HG03108 (cell line): Measurements from ENCODE around the gene SMDT1.

Experiments used
- ATAC-seq: cut with Tn5 transposase; IDR thresholded peaks from one replicate; pipeline ENCODE4 v1.9.1; 2021; ENCODE audit warnings: moderate library complexity; ENCODE audit not compliant: unreplicated experiment

The SMDT1 gene, protein sequence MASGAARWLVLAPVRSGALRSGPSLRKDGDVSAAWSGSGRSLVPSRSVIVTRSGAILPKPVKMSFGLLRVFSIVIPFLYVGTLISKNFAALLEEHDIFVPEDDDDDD

DNA sequence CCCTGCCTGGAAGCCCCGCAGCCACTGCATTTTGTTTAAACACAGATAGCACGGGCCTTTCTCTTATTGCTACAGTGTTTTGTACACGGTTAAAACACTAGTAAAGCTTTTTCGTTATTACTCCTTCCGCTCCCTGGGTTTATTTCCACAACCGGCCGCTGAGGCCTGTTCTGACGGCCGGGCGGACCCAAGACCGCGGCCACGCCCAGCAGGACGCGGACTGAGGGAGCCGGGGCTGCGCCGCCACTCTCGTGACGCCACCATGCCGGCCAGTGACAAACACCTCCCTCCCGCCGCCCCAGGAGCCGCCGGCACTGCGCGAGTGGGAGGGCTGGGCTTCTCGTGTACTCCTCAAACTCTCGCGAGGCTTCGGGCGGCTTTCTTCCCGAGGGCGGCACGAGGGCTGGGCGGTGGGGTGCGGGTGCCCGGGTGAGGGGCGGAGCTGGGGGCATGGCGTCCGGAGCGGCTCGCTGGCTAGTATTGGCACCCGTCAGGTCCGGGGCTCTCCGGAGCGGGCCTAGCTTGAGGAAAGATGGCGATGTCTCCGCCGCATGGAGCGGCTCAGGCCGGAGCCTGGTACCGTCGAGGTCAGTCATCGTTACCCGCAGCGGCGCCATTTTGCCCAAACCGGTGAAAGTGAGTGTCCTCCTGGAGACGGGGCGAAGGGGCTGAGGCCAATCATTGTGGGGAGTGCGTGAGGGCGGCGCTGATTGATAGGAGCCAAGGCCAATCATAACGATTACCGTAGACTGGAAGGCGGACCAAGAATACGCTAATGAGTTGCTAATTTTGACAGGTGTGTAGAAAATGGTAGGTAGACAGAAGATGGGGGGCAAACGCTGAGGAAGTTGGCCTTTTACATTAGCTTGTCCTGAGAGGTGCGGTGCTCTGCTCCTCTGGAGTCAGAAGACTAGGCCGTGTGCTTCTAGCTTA lies at the start of gene SMDT1:
Gene SMDT1, plus strand, starts transcription at position 382 of the 933 bp plus-strand sequence. Its CDS starts 69 bp downstream, at position 451.
- peak; percentile 75 for ATAC-seq

DNA sequence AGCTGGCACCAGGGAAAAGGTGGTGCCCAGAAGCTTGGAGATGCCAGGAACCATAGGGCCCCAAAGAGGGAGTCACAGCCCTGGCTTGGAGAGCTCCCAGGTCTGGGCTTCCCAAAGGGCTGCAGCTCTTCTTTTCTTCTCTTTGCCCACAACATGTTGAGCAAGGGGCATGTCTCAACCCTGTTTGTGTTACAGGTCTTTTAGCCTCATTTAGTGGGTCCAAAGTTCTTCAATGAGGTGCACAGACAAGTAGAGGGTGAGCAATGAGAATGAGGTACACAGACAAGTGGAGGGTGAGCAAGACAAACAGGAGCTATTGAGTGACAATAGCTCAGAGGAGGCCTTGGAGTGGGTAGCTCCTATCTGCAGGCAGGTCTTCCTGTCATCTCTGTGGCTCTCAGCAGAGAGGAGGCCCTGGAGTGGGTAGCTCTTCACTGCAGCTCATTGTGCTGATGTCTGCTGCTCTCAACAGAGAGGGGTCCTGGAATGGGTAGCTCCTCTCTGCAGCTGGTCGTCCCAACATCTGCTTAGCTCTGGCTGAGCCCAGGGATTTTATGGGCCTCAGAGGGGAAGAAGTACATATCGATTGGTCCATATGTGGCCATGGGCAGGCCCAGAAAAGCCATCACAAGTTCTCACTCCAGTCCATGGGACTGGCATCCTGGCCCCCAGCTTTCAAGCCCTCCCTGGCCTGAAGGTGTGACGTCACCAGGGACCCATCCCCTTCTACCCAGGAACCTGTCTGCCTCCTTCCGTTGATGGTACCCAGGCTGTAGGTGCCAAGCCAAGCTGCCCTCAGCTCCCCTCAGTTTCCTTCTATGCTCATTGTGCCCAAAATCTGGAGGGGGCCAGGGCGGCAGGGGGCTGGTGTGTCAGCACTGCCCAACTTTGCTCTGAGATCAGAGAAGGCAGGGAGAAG lies 46.0 kb upstream of the SMDT1 start:
- no peak for ATAC-seq

DNA sequence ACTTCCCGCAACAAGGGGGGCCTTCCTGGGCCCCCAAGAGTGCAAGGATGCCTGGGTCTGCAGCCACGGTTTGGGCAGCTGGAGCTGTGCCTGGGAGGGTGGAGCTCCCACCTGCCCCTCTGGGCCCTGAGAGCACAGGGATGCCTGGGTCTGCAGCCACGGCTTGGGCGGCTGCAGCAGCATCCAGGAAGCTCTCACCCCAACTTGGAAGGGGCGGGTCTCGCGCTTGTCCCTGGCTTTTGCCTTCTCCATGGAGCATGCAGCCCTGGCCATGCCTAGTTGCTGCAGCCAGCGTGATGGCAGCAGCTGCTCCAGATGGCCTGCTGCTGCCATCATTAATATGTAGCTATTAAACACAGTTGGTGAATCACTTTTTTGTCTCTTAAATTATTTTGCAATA lies 44.2 kb upstream of the SMDT1 start:
- no peak for ATAC-seq

DNA sequence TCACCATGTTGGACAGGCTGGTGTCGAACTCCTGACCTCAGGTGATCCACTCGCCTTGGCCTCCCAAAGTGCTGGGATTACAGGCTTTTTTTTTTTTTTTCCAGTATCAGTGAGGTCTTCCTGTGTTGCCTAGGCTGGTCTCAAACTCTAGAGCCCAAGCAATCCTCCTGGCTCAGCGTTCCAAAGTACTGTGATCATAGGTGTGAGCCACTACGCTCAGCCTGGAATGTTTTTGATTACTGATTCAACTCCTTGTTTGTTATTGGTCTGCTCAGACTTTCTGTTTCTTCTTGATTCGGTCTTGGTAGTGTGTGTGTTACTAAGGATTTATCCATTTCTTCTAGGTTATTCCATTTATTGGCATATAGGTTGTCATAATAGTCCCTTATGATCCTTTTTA lies 40.2 kb upstream of the SMDT1 start:
- no peak for ATAC-seq

DNA sequence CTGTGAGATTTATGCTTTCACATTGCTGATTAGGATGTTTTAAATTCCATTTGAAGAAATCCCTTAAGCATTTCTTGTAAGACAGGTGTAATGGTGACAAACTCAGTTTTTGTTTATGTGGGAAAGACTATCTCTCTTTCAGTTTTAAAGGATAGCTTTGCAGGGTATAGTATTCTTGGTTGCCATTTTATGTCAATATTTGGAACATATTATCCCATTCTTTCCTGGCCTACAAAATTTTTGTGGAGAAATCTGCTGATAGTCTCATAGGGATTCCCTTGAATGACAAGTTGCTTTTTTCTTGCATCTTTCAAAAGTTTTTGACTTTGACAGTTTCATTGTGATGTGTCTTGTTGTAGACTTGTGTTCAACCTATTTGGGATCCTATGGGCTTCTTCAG lies 37.7 kb upstream of the SMDT1 start:
- ATAC-seq: no peak

DNA sequence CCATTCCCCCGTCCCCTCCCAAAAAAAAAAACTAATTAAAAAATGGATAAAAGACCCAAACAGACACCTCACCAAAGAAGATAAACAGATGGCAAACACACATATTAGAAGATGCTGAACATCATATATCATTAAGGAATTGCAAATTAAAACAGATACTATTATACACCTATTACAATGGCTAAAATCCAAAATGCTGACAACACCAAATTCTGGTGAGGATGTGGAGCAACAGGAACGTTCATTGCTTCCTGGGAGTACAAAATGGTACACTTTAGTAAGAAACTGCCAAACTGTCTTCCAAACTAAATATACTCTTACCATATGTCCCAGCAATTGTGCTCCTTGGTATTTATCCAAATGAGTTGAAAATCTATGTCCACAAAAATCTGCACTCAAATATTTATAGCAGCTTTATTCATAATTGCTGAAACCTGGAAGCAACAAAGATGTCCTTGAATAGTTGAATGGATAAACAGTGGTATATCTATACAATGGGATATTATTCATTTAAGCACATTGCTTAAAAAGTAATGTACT lies 28.8 kb upstream of the SMDT1 start:
- ATAC-seq: no peak

DNA sequence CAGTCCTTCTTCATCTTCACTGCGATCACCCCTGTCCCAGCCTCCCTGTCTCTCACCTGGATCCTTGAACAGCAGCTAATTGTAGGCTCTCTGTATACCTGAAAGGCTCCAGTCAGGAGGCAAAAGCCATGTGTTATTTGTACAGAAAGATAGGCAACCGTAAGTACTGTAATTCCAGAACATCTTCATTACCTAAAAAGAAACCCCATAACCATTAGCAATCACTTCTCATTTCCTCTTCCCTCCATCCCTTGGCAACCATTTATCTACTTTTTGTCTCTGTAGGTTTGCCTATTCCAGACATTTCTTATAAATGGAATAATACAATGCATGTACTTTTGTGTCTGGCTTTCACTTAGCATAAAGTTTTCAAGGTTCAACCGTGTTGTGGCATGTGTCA lies 26.7 kb upstream of the SMDT1 start:
- ATAC-seq: no peak

DNA sequence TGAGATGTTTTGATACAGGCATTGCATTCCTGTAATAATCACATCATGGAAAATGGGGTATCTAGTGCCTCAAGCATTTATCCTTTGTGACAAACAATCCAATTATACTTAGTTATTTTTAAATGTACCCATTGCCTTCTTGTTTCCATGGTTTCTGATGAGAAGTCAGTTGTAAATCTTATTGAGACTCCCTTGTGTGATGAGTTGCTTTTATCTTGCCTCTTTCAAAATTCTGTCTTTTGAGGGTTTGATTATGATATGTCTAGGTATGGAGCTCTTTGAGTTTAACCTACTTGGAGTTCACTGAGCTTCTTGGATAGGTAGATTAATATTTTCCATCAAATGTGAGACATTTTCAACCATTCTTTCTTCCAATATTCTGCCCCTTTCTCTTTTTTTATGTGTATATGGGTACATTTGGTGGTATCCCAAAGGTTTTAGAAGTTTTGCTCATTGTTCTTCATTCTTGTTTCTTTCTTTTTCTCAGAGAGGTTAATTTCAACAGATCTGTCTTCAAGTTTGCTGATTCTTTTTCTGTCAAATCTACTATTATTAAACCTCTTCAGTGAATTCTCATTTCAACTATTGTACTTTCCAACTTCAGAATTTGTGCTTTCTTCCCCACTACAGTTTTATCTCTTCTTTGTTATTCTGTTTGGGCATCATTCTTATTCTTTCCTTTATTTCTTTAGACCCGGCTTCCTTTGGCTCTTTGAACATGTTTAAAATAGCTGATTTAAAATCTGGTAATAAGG lies 22.6 kb upstream of the SMDT1 start:
- ATAC-seq: no peak

DNA sequence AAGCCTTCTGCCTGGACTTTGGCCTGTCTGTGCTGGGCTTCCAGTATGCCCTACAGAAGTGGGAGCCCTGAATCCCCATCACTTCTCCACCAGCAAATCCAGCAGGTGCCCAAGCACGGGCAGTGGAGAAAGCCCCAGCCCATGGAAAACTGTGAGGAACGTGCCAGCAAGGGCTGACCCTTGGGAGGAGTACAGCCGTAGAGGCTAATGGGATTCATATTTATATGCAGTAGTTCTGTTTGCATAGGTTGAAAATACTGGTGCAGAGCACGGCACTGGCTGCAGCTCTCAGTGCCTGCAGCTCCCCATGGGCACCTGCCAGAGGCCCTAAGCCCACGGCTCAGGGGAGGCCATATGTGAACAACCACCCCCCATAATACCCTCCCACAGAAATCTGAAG lies 19.0 kb upstream of the SMDT1 start:
- ATAC-seq: no peak

DNA sequence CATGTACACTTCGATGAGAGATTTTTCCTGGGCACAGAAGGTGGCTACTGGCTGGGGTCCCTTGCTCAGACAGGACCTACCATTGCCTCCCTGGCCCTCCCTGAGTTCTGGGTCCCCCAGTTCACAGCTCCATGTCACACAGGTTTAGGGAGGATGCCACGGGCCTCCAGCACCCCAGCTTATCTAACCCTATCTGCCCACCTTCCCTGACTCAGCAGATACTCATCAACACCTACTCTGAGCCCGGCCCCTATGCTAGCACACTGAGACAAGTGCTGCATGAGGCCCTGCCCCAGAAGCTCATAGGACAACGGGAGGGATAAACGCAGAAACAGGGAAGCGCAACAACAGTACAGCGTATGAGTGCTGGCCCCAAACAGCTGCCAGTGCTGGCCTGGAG lies 18.5 kb upstream of the SMDT1 start:
- ATAC-seq: no peak

DNA sequence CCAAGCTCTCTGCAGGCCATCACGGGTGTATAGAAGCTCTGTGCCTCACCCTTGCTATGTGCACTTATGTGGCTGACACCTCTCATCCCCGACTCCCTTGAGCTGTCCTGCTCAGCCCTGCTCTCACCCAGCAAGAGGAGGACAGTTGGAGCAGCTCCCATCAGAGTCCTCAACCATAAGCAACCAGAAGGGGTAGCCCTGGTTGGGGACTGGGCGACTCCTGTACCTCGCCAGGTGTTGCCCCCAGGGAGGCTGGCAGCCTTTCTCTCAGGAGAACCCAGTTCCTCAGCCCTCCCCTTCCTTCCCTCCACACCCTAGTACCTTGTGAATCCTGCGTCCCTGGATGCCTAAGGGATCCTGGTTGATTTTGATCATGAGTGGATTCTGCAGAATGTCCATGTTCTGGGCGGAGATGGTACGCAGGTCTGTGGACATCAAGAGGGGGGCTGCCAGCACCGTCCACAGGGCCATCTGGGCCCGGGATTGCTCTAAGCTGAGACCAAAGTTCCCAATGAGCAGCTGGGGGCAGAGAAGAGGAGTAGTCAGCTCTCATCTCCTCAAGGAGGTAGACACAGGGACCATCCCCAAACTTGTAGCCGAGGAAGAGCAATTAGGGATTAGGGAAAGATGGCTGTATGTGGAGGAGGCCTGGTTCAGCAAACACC lies 16.9 kb upstream of the SMDT1 start:
- no peak for ATAC-seq

DNA sequence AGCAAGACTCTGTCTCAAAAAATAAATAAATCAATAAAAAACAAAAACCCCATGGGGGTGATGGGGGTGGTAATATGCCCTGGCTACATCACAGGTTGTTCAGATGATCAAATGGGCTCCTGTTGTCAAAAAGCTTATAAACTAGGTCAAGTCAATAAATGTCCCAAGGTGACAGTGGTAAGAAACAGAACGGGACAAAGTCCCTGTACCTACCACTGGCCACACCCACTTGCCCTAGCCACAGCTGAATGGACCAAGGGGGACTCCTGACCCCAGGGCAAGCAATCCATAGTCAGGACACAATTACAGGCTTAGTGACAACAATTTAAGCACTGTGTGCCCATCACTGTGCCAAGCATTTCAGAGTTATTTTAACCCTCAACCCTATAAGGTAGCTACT lies 14.9 kb upstream of the SMDT1 start:
- ATAC-seq: no peak

DNA sequence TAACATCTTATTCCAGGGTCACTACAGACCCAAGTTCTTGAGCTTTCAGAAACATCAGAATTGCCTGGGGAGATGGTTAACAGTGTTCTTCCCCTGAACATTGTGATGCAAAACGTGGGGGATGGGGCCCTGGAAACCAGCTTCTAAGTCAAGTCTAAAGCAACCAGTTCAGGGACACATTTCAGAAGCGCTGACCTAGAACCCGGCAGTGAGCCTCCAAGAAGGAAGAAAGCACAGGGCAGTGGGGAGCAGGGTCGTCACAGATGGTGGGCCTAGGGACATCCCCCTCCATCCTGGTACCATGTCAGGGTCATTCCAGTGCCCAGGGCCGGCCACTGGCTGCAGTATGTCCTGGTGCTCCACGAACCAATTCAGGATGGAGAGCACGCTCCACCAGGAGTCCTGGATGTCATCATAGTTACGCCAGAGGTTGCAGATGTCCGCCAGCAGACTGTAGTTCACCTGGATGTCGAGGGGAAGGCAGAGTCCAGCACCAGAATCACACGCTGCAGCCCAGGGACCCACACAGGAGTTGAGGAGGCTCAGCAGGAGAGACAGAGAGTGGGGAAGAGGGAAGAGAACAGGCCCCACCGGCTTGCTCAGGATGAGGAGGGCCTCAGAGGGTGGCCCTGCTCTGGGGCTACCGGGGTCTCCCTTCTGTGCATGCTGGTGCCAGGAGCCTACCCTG lies 13.9 kb upstream of the SMDT1 start:
- ATAC-seq: no peak

DNA sequence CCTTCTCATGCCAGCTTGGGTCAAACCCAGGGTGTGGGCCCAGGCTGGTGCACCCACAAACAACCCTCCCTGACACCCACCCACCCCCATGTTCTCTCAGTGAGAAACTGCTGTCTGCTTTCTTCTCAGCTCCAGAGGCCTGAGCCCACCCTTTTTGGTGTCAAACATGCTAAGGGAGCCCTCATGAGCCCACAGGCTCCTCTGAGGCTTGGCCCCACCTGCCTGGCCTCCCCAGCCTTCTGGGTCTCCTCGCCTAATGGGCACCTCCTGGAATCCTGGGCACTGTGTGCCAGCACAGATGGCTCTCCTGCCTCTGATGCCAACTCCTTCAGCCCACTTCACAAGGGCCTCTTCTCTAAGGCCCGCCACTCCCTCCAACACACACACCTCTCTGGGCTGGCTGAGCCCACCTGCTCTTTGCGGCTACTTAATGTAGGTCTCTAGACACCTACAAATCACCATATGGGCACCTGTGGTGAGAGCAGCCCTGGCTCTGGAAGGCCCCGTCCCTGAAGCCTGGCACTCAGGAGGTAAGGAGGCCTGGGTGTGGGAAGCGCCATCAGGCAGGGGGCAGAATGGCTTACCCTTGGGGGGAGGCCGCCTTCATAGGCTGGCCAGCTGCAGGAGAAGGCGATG lies 13.3 kb upstream of the SMDT1 start:
- no peak for ATAC-seq

DNA sequence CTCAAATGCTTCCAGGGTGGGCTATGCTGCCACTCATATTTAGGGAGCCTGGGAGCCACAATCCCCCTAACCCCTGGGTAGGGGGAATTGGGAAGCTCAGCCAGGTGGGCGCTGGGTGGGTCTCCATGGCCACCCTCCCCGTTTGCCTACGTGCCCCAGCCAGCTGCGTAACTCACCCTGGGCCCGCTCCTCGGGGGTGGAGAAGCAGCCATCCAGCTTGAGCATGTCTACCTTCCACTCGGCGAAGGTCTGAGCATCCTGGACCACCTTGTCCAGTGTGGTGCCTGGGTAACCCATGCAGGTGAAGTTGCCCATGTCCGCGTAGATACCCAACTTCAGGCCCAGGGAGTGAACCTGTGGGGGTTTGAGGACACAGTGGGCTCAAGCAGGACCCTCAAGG lies 12.6 kb upstream of the SMDT1 start:
- no peak for ATAC-seq

DNA sequence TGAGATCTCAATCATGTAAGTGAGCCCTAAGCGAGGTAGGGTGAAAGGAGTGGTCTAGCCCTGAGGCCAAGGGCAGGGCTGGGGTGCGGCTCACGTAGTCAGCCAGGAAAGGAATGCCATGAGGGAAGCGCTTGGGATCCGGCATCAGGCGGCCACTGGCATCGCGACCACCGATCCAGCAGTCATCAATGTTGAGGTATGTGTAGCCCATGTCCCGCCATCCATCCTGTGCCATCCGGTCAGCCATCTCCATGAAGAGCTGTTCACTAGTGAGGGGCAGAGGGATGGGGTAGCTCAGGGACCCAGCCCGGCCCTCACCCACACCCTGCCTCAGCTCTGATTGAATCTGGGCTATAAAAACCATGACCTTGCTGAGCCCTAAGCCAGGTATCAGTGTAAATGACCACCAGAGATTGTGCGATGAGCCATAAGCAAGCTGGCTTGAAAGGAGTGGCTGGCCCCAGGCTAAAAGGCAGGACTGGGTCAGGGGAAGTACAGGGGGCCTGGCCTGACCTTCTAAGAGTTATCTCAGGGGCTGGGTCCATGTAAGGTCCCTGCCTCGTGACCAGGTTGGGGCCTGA lies 11.7 kb upstream of the SMDT1 start:
- ATAC-seq: no peak

DNA sequence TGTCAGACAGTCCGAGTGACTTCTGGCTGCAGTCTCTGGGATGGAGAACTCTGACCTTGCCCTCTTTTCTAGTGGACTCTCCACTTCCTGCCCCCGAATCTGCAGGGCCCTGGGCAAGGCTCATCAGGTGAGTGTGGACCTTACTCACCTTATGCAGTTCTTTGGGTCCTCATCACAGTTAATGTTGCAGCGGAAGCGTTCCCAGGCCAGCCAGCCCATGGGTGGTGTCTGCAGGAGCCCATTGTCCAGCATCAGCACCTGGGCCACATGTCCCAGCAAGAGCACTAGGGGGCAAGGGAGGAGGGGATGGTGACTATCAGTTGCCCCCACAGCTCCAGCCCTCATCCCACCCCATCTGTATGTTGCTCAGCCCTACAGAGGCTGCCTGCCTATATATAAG lies 11.2 kb upstream of the SMDT1 start:
- no peak for ATAC-seq

DNA sequence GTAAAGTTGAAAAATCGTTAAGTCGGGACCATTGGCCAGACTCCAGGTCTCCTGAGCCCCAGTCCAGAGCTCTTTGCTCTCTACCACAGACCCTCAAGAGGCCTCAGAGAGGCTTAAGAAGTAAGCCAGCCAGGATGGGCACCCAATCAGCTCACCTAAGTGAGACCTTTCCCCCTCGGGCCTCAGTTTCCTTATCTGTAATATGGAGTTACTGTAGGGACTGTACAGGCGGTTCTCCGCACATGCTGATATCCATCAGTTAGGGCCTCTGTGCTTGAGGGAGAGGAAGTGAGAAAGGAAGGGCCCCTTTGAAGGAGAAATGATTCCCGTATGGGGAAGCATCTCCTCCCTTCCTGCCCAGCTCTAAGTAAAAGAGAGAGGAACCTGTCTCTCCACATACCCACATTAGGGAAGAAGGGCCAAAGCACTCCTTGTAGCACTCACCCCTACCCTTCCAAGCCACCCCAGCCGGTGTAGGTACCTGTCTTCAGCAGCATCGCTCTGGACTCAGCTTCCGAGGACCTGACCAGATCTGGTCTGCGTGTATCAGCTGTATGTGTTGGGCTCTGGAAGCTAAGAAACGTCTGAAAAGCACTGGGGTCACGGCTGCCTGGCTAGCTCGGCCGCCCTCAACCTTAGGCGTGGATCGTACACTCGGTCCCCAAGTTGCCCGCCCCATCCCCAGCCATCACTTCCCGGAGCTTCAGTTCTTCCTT lies 9.5 kb upstream of the SMDT1 start:
- no peak for ATAC-seq
